Measurements from ENCODE around the gene PPHLN1. TPM values are rescaled to one million over a fixed set of nuclear protein-coding genes. Genes with fewer than 3 reads are reported as not detected.
A peak's percentile ranks its signal among the peaks of the same experiment; 100 is the strongest.

Gene PPHLN1
- total and polyA plus RNA-seq, 2 of the 8 experiments (the other 6 are each of a cell fraction or from before 2014, with no cell fraction given): 34.3 to 71.6 TPM

GRCh38 chr12:42326541-42327226 is 717 bp downstream of the PPHLN1 start:
- DNase-seq (ENCODE audit: low read depth in 1 of 2, low spot score in 2 of 2) (no peak), FAIRE-seq (no peak)
- H3K23ac ChIP-seq (ENCODE audit: insufficient read length): no peak overlapping the region
- H4K8ac ChIP-seq (ENCODE audit: extremely low read depth, insufficient read depth, low read length): peak overlapping the region; percentile 58; the same call in 1 of the 2 replicates
- H3K4me2 ChIP-seq (ENCODE audit: insufficient read depth in 1 of 2, low read depth in 2 of 2, low read length in 2 of 2): peak overlapping the region; percentile 90
- H2AK5ac ChIP-seq (ENCODE audit: low read depth, low read length): no peak overlapping the region
- no peak overlapping the region for H3K4ac ChIP-seq (replicated peaks; ENCODE audit: insufficient read length, low read depth, low read length)
- no peak overlapping the region; the same call in 1 of the 2 replicates for H2BK12ac ChIP-seq (ENCODE audit: low read depth, low read length)
- no peak overlapping the region for H2BK20ac ChIP-seq (ENCODE audit: low read length)
- H4K5ac ChIP-seq (ENCODE audit: insufficient read length, low read depth, low read length): no peak overlapping the region
- no peaks in the 10 kb centered on the region for H3K27me3 ChIP-seq (replicated peaks in 1 of 4; ENCODE audit: control insufficient read depth in 3 of 4, extremely low read depth in 1 of 4, insufficient read depth in 3 of 4, low read length in 3 of 4)
- H3K36me3 ChIP-seq (ENCODE audit: control insufficient read depth in 2 of 4, insufficient read depth in 4 of 4, low read length in 3 of 4): peaks cover 0 to 13% (median 1%) of the 10 kb centered on the region in 4 experiments; a peak in 3 of 8 replicates
- ChIA-PET CTCF (ENCODE audit: partially characterized antibody) (interaction anchor here (0.8 to 2.2 kb wide), 3 partner anchors 30 to 45 kb away, joined by 3 to 7 read pairs (median 3); no protein-coding TSS in a partner anchor), POLR2A (ENCODE audit: partially characterized antibody) (interaction anchor here (0.6 to 1.5 kb wide), 4 partner anchors 12 to 181 kb away, joined by 3 read pairs; no protein-coding TSS in a partner anchor)
- H3K4me1 ChIP-seq (replicated peaks in 1 of 4; ENCODE audit: control insufficient read depth in 3 of 4, insufficient read depth in 4 of 4, low read length in 3 of 4): peaks cover 0 to 4% (median 1%) of the 10 kb centered on the region in 4 experiments; a peak in 5 of 7 replicates
- peaks cover 25 to 59% of the 10 kb centered on the region in 2 experiments for H3K79me2 ChIP-seq (ENCODE audit: control insufficient read depth in 1 of 2, insufficient read depth in 2 of 2, low read length in 2 of 2)
- peak overlapping the region; percentile 73 to 93 (median 84) for H3K9ac ChIP-seq (replicated peaks in 1 of 4; ENCODE audit: extremely low read depth in 1 of 4, low read depth in 3 of 4, low read length in 3 of 4)
- peaks cover 2 to 10% of the 10 kb centered on the region in 2 experiments for H4K20me1 ChIP-seq (replicated peaks in 1 of 2; ENCODE audit: control insufficient read depth in 1 of 2, insufficient read depth in 2 of 2, low read length in 2 of 2)
- H2BK15ac ChIP-seq (ENCODE audit: low read length): no peak overlapping the region
- peak overlapping the region; percentile 29; the same call in 1 of the 2 replicates for H2BK5ac ChIP-seq (ENCODE audit: low read depth, low read length)
- H3K14ac ChIP-seq (ENCODE audit: insufficient read length): no peak overlapping the region
- H3K18ac ChIP-seq (ENCODE audit: extremely low read depth, low read length): no peak overlapping the region
- 37% methylated on average over 13 of the region's 13 CpGs; no CpG with 5 or more reads in 1 of the 2 experiments for WGBS, 2 experiments (ENCODE audit: extremely low coverage in 1 of 2, insufficient coverage in 1 of 2, insufficient read length in 1 of 2, insufficient replicate concordance in 2 of 2, low coverage in 1 of 2, low lambda C conversion rate in 2 of 2, missing lambda C conversion rate in 1 of 2)
- H3K79me1 ChIP-seq (ENCODE audit: low read depth, low read length): peaks cover 2% of the 10 kb centered on the region; the same call in 1 of the 2 replicates
- H3K23me2 ChIP-seq (ENCODE audit: low read depth, low read length): peaks cover 6% of the 10 kb centered on the region; the same call in 1 of the 2 replicates
- H3K56ac ChIP-seq (replicated peaks; ENCODE audit: insufficient read length, low read depth, low read length): peak overlapping the region; percentile 37
- no peak overlapping the region for H2BK120ac ChIP-seq (replicated peaks; ENCODE audit: low read depth, low read length)
- peak overlapping the region; percentile 21 for H2AFZ ChIP-seq (ENCODE audit: low read length)
- H3K4me3 ChIP-seq (ENCODE audit: extremely low read depth in 1 of 4, insufficient read depth in 2 of 4, low read depth in 3 of 4, low read length in 4 of 4): peak overlapping the region; percentile 94 to 100 (median 98)
- H3K9me3 ChIP-seq (ENCODE audit: insufficient read depth in 2 of 2, low read depth in 1 of 2, low read length in 1 of 2): no peaks in the 10 kb centered on the region
- no peak overlapping the region for H4K91ac ChIP-seq (replicated peaks; ENCODE audit: insufficient read length, low read length)
- H3K27ac ChIP-seq (ENCODE audit: low read depth, low read length): peak overlapping the region; percentile 91
- TF ChIP-seq POU5F1 (IDR thresholded peaks at IDR 0.05; ENCODE audit: low read depth, low read length) (no peak), HDAC2 (IDR thresholded peaks at IDR 0.05; ENCODE audit: borderline replicate concordance in 1 of 2, low read depth in 2 of 2, low read length in 2 of 2) (no peak), POLR2AphosphoS5 (IDR thresholded peaks at IDR 0.05; ENCODE audit: low read depth, low read length) (no peak), KDM1A (IDR thresholded peaks at IDR 0.05; ENCODE audit: borderline replicate concordance, low read length) (no peak), SIX5 (IDR thresholded peaks at IDR 0.05; ENCODE audit: low read depth, low read length) (no peak), JUN (IDR thresholded peaks at IDR 0.05; ENCODE audit: low read depth, low read length) (no peak), SIRT6 (IDR thresholded peaks at IDR 0.05; ENCODE audit: low read length) (no peak), KDM4A (IDR thresholded peaks at IDR 0.05; ENCODE audit: low read depth, low read length, severe bottlenecking) (no peak), GABPA (IDR thresholded peaks at IDR 0.05; ENCODE audit: borderline replicate concordance, insufficient read depth, low read length) (no peak), RXRA (IDR thresholded peaks at IDR 0.05; ENCODE audit: insufficient read depth, low read depth, low read length) (no peak), CREB1 (IDR thresholded peaks at IDR 0.05) (no peak), ZNF274 (IDR thresholded peaks at IDR 0.05; ENCODE audit: borderline replicate concordance, extremely low read depth, low read length) (no peak), EGR1 (IDR thresholded peaks at IDR 0.05; ENCODE audit: borderline replicate concordance, low read depth, low read length) (no peak)

Data from H1 (cell line).